Urothelium cell line (cell line): Measurements from ENCODE around the gene MYL6B.

ENCODE experiments used
- DNase-seq: peaks from one replicate; pipeline ENCODE4 v3.0.0; 2011; ENCODE audit warnings: low spot score, mixed read lengths
- FAIRE-seq: peaks from 2 replicates; lab custom pipeline; 2011; peaks lifted over from hg19 to GRCh38; lab: Jason Lieb, UNC

Gene MYL6B

GRCh38 chr12:56204275-56204674 lies 51.9 kb downstream of the MYL6B start:
- FAIRE-seq (no peak), DNase-seq (no peak)

- DNase-seq (no peak), FAIRE-seq (no peak)
Observed at GRCh38 chr12:56205445-56205844, 53.1 kb downstream of the MYL6B start.

- FAIRE-seq (no peak), DNase-seq (no peak)
Observed at GRCh38 chr12:56206452-56207166, 54.2 kb downstream of the MYL6B start.
